ENCODE results near the gene MTHFR.

GRCh38 chr1:11764115-11764514 is 41.6 kb downstream of the MTHFR start:
- TF ChIP-seq POLR2A (IDR thresholded peaks at IDR 0.05) (no peak), CTCF (IDR thresholded peaks at IDR 0.05 in 4 of 5, conservative IDR thresholded peaks at IDR 0.05 in 1 of 5) (no peak)

All from gastrocnemius medialis (tissue), 4 donors.